ENCODE measurements around the gene BBS9.

Gene BBS9

GRCh38 chr7:33089142-33089541 lies 40.2 kb upstream of the BBS9 start:
- no peak overlapping the region for H3K4me3 ChIP-seq (ENCODE audit: insufficient read depth in 1 of 2, low read depth in 1 of 2, low read length in 2 of 2)
- H3K27ac ChIP-seq (ENCODE audit: low read length, poor library complexity, severe bottlenecking) = no peak overlapping the region
- no peak overlapping the region for H2BK12ac ChIP-seq (ENCODE audit: low read length in 2 of 2)
- no peak overlapping the region for H3K4ac ChIP-seq (ENCODE audit: low read depth in 1 of 2, low read length in 2 of 2)
- WGBS = 95% methylated on average over 7 of the region's 7 CpGs
- H2BK120ac ChIP-seq (ENCODE audit: low read depth, low read length) = no peak overlapping the region
- no peak overlapping the region for H2AK5ac ChIP-seq (ENCODE audit: low read length, severe bottlenecking)
- no peaks in the 10 kb centered on the region for H3K4me1 ChIP-seq (ENCODE audit: control insufficient read depth, insufficient read depth, low read depth, low read length)
- H2BK15ac ChIP-seq (ENCODE audit: low read depth, poor library complexity, severe bottlenecking) = no peak overlapping the region
- H4K91ac ChIP-seq (ENCODE audit: low read length) = no peak overlapping the region
- H4K8ac ChIP-seq (ENCODE audit: low read length) = no peak overlapping the region
- no peak overlapping the region for H2BK5ac ChIP-seq (ENCODE audit: low read depth, low read length, poor library complexity, severe bottlenecking)
- no peak overlapping the region for H3K14ac ChIP-seq (ENCODE audit: low read length in 2 of 2)
- no peak overlapping the region for H3K4me2 ChIP-seq (ENCODE audit: low read length, poor library complexity, severe bottlenecking)
- H3K23ac ChIP-seq (ENCODE audit: low read length in 2 of 2) = no peak overlapping the region
- no peak overlapping the region for H3K9ac ChIP-seq (ENCODE audit: low read length)
- peaks cover 7 to 13% of the 10 kb centered on the region in 2 experiments for H3K36me3 ChIP-seq (ENCODE audit: control insufficient read depth in 1 of 2, insufficient read depth in 2 of 2, low read depth in 1 of 2, low read length in 2 of 2)
- H3K79me1 ChIP-seq (replicated peaks; ENCODE audit: low read length, poor library complexity, severe bottlenecking) = no peaks in the 10 kb centered on the region
- no peaks in the 10 kb centered on the region for H3K9me3 ChIP-seq (ENCODE audit: control insufficient read depth, low read length)
- DNase-seq = no peak
- no peaks in the 10 kb centered on the region for H3K27me3 ChIP-seq (ENCODE audit: control insufficient read depth in 1 of 2, insufficient read depth in 1 of 2, low read length in 2 of 2)
- H3K18ac ChIP-seq (ENCODE audit: low read depth in 1 of 2, low read length in 2 of 2) = no peak overlapping the region
- H2AFZ ChIP-seq (ENCODE audit: low read depth, low read length) = no peak overlapping the region

- Histone ChIP-seq H3K23ac (ENCODE audit: low read length in 2 of 2) (no peak overlapping the region), H3K36me3 (ENCODE audit: control insufficient read depth in 1 of 2, insufficient read depth in 2 of 2, low read depth in 1 of 2, low read length in 2 of 2) (peaks cover 12 to 33% of the 10 kb centered on the region in 2 experiments), H4K91ac (ENCODE audit: low read length) (no peak overlapping the region), H2AFZ (ENCODE audit: low read depth, low read length) (no peak overlapping the region), H3K27ac (ENCODE audit: low read length, poor library complexity, severe bottlenecking) (no peak overlapping the region), H3K4ac (ENCODE audit: low read depth in 1 of 2, low read length in 2 of 2) (no peak overlapping the region), H3K79me1 (replicated peaks; ENCODE audit: low read length, poor library complexity, severe bottlenecking) (no peaks in the 10 kb centered on the region), H2BK15ac (ENCODE audit: low read depth, poor library complexity, severe bottlenecking) (no peak overlapping the region), H4K8ac (ENCODE audit: low read length) (no peak overlapping the region), H2BK12ac (ENCODE audit: low read length in 2 of 2) (no peak overlapping the region), H3K27me3 (ENCODE audit: control insufficient read depth in 1 of 2, insufficient read depth in 1 of 2, low read length in 2 of 2) (no peaks in the 10 kb centered on the region), H3K4me3 (ENCODE audit: insufficient read depth in 1 of 2, low read depth in 1 of 2, low read length in 2 of 2) (no peak overlapping the region), H3K9ac (ENCODE audit: low read length) (no peak overlapping the region), H3K4me2 (ENCODE audit: low read length, poor library complexity, severe bottlenecking) (no peak overlapping the region), H3K9me3 (ENCODE audit: control insufficient read depth, low read length) (no peaks in the 10 kb centered on the region), H2BK5ac (ENCODE audit: low read depth, low read length, poor library complexity, severe bottlenecking) (no peak overlapping the region), H3K18ac (ENCODE audit: low read depth in 1 of 2, low read length in 2 of 2) (no peak overlapping the region), H3K4me1 (ENCODE audit: control insufficient read depth, insufficient read depth, low read depth, low read length) (no peaks in the 10 kb centered on the region), H2BK120ac (ENCODE audit: low read depth, low read length) (no peak overlapping the region), H3K14ac (ENCODE audit: low read length in 2 of 2) (no peak overlapping the region), H2AK5ac (ENCODE audit: low read length, severe bottlenecking) (no peak overlapping the region)
- 98% methylated on average over 2 of the region's 4 CpGs for WGBS
- no peak for DNase-seq
Observed at GRCh38 chr7:33091111-33091531, 38.2 kb upstream of the BBS9 start.

GRCh38 chr7:33091641-33092191 lies 37.6 kb upstream of the BBS9 start:
- Histone ChIP-seq H2BK120ac (ENCODE audit: low read depth, low read length) (no peak overlapping the region), H3K79me1 (replicated peaks; ENCODE audit: low read length, poor library complexity, severe bottlenecking) (no peaks in the 10 kb centered on the region), H3K9me3 (ENCODE audit: control insufficient read depth, low read length) (no peaks in the 10 kb centered on the region), H3K4me3 (ENCODE audit: insufficient read depth in 1 of 2, low read depth in 1 of 2, low read length in 2 of 2) (no peak overlapping the region), H2BK15ac (ENCODE audit: low read depth, poor library complexity, severe bottlenecking) (no peak overlapping the region), H3K9ac (ENCODE audit: low read length) (no peak overlapping the region), H4K91ac (ENCODE audit: low read length) (no peak overlapping the region), H2AFZ (ENCODE audit: low read depth, low read length) (no peak overlapping the region), H3K27me3 (ENCODE audit: control insufficient read depth in 1 of 2, insufficient read depth in 1 of 2, low read length in 2 of 2) (no peaks in the 10 kb centered on the region), H3K4me2 (ENCODE audit: low read length, poor library complexity, severe bottlenecking) (no peak overlapping the region), H3K23ac (ENCODE audit: low read length in 2 of 2) (no peak overlapping the region), H3K27ac (ENCODE audit: low read length, poor library complexity, severe bottlenecking) (no peak overlapping the region), H3K4ac (ENCODE audit: low read depth in 1 of 2, low read length in 2 of 2) (no peak overlapping the region), H3K14ac (ENCODE audit: low read length in 2 of 2) (no peak overlapping the region), H2AK5ac (ENCODE audit: low read length, severe bottlenecking) (no peak overlapping the region), H3K18ac (ENCODE audit: low read depth in 1 of 2, low read length in 2 of 2) (no peak overlapping the region), H2BK12ac (ENCODE audit: low read length in 2 of 2) (no peak overlapping the region), H4K8ac (ENCODE audit: low read length) (no peak overlapping the region), H3K36me3 (ENCODE audit: control insufficient read depth in 1 of 2, insufficient read depth in 2 of 2, low read depth in 1 of 2, low read length in 2 of 2) (peaks cover 13 to 39% of the 10 kb centered on the region in 2 experiments), H3K4me1 (ENCODE audit: control insufficient read depth, insufficient read depth, low read depth, low read length) (no peaks in the 10 kb centered on the region), H2BK5ac (ENCODE audit: low read depth, low read length, poor library complexity, severe bottlenecking) (no peak overlapping the region)
- WGBS = 89% methylated on average over 5 of the region's 5 CpGs
- no peak for DNase-seq

- Histone ChIP-seq H3K23ac (ENCODE audit: low read length in 2 of 2) (no peak overlapping the region), H3K4ac (ENCODE audit: low read depth in 1 of 2, low read length in 2 of 2) (no peak overlapping the region), H3K36me3 (ENCODE audit: control insufficient read depth in 1 of 2, insufficient read depth in 2 of 2, low read depth in 1 of 2, low read length in 2 of 2) (peaks cover 17 to 53% of the 10 kb centered on the region in 2 experiments), H3K27ac (ENCODE audit: low read length, poor library complexity, severe bottlenecking) (no peak overlapping the region), H3K27me3 (ENCODE audit: control insufficient read depth in 1 of 2, insufficient read depth in 1 of 2, low read length in 2 of 2) (no peaks in the 10 kb centered on the region), H4K8ac (ENCODE audit: low read length) (no peak overlapping the region), H3K79me1 (replicated peaks; ENCODE audit: low read length, poor library complexity, severe bottlenecking) (no peaks in the 10 kb centered on the region), H2BK12ac (ENCODE audit: low read length in 2 of 2) (no peak overlapping the region), H2BK15ac (ENCODE audit: low read depth, poor library complexity, severe bottlenecking) (no peak overlapping the region), H3K9me3 (ENCODE audit: control insufficient read depth, low read length) (no peaks in the 10 kb centered on the region), H3K14ac (ENCODE audit: low read length in 2 of 2) (no peak overlapping the region), H3K18ac (ENCODE audit: low read depth in 1 of 2, low read length in 2 of 2) (no peak overlapping the region), H4K91ac (ENCODE audit: low read length) (no peak overlapping the region), H2AK5ac (ENCODE audit: low read length, severe bottlenecking) (no peak overlapping the region), H2BK120ac (ENCODE audit: low read depth, low read length) (no peak overlapping the region), H3K4me3 (ENCODE audit: insufficient read depth in 1 of 2, low read depth in 1 of 2, low read length in 2 of 2) (no peak overlapping the region), H3K4me1 (ENCODE audit: control insufficient read depth, insufficient read depth, low read depth, low read length) (no peaks in the 10 kb centered on the region), H3K4me2 (ENCODE audit: low read length, poor library complexity, severe bottlenecking) (no peak overlapping the region), H3K9ac (ENCODE audit: low read length) (no peak overlapping the region), H2AFZ (ENCODE audit: low read depth, low read length) (no peak overlapping the region), H2BK5ac (ENCODE audit: low read depth, low read length, poor library complexity, severe bottlenecking) (no peak overlapping the region)
- DNase-seq = no peak
- WGBS = 97% methylated on average over 4 of the region's 4 CpGs
Observed at GRCh38 chr7:33093266-33093665, 36.1 kb upstream of the BBS9 start.
